ENCODE results near the gene HUWE1. TPM values are rescaled to one million over a fixed set of nuclear protein-coding genes. Genes with fewer than 3 reads are reported as not detected.

HUWE1 gene
- total and polyA plus RNA-seq, 2 experiments from 2014 or later: 61.2 to 225 TPM

DNA sequence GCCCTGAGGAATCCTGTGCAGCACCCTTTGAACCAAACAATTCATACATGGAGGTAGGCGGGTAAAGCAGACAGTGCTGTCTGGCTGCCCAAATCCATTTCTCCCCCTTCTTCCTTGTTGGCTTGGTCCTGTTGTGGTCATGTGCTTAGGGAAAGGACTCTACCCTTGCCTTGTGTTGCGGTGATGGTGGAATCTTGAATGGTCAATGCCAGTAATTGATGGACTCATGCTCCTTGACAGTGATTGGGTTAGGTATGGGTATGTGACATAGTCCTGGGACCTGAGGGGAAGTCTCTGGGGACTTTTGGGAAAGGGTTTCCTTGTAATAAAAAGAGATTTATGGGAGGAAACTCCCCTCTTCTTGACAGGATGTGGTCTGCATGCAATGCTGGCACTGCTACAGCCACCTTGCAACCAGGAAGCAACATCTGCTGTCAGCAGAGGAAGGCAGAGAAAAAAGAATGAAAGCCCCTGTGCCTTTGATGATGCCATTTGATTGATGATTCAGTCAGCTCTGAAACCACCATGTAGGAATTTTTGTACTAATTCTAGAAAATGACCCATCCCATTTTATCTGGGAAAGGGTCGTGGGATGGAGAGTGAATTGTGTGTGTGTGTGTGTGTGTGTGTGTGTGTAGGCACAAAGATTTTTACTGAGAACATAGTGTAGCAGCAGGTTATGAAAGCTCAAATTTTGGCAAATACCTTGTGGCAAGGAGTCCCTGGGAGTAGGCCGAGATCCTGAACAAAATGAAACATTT is 30.0 kb upstream of the HUWE1 start (continued):
- no peak for TF ChIP-seq STAT1 (IDR thresholded peaks at IDR 0.05; ENCODE audit: unreplicated experiment)
- no peak for TF ChIP-seq NANOG (IDR thresholded peaks at IDR 0.05; ENCODE audit: borderline replicate concordance)
- TF ChIP-seq JUNB (IDR thresholded peaks at IDR 0.05; ENCODE audit: unreplicated experiment): no peak
- TF ChIP-seq, protein P1, sequence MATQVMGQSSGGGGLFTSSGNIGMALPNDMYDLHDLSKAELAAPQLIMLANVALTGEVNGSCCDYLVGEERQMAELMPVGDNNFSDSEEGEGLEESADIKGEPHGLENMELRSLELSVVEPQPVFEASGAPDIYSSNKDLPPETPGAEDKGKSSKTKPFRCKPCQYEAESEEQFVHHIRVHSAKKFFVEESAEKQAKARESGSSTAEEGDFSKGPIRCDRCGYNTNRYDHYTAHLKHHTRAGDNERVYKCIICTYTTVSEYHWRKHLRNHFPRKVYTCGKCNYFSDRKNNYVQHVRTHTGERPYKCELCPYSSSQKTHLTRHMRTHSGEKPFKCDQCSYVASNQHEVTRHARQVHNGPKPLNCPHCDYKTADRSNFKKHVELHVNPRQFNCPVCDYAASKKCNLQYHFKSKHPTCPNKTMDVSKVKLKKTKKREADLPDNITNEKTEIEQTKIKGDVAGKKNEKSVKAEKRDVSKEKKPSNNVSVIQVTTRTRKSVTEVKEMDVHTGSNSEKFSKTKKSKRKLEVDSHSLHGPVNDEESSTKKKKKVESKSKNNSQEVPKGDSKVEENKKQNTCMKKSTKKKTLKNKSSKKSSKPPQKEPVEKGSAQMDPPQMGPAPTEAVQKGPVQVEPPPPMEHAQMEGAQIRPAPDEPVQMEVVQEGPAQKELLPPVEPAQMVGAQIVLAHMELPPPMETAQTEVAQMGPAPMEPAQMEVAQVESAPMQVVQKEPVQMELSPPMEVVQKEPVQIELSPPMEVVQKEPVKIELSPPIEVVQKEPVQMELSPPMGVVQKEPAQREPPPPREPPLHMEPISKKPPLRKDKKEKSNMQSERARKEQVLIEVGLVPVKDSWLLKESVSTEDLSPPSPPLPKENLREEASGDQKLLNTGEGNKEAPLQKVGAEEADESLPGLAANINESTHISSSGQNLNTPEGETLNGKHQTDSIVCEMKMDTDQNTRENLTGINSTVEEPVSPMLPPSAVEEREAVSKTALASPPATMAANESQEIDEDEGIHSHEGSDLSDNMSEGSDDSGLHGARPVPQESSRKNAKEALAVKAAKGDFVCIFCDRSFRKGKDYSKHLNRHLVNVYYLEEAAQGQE (IDR thresholded peaks at IDR 0.05; ENCODE audit: unreplicated experiment): no peak
- TF ChIP-seq EZH2phosphoT487 (IDR thresholded peaks at IDR 0.05; ENCODE audit: unreplicated experiment): no peak
- TF ChIP-seq, protein P2, sequence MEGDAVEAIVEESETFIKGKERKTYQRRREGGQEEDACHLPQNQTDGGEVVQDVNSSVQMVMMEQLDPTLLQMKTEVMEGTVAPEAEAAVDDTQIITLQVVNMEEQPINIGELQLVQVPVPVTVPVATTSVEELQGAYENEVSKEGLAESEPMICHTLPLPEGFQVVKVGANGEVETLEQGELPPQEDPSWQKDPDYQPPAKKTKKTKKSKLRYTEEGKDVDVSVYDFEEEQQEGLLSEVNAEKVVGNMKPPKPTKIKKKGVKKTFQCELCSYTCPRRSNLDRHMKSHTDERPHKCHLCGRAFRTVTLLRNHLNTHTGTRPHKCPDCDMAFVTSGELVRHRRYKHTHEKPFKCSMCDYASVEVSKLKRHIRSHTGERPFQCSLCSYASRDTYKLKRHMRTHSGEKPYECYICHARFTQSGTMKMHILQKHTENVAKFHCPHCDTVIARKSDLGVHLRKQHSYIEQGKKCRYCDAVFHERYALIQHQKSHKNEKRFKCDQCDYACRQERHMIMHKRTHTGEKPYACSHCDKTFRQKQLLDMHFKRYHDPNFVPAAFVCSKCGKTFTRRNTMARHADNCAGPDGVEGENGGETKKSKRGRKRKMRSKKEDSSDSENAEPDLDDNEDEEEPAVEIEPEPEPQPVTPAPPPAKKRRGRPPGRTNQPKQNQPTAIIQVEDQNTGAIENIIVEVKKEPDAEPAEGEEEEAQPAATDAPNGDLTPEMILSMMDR (conservative IDR thresholded peaks at IDR 0.05; ENCODE audit: low read depth in 2 of 2): no peak

DNA sequence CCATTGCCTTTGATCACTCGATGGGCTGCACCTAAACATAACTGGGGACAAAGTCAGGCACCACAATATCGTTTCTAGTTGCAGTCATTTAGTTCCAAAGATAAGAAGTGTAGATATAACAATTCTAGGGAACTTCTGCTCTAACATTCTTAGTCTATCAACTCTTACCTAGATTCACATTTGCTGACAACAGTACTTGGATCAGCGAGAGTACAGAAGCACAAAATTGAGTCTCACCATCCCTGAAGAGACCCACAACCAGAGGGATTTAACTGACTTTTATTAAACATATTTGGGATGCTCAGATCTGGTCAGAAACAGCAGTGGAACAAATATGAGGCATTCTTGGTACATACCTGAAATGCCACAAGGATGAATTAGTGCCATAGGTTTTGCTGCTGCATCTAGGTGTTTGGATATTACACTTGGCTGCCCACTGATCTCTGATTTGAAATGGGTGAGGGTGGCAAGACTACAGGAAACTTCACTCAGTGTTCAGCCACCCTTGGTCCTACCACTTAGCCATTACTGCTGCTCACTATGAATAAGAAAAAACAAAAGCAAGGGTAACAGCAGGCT is 28.9 kb upstream of the HUWE1 start:
- H3K9me2 ChIP-seq (ENCODE audit: insufficient read depth): no peaks in the 10 kb centered on the region
- DNase-seq (ENCODE audit: low spot score) (no peak), ATAC-seq (no peak)
- Mint-ChIP-seq H3K27me3 (ENCODE audit: insufficient read depth, low read depth, poor library complexity) (peaks cover 5% of the 10 kb centered on the region), H3K27ac (no peak overlapping the region), H3K9me3 (no peaks in the 10 kb centered on the region), H3K4me1 (peaks cover 20% of the 10 kb centered on the region), H3K4me3 (no peak overlapping the region), H3K36me3 (ENCODE audit: low read depth) (no peaks in the 10 kb centered on the region)
- no peak overlapping the region for H3K4me2 ChIP-seq
- no peaks in the 10 kb centered on the region for H3K4me1 ChIP-seq (ENCODE audit: insufficient read depth)
- no peaks in the 10 kb centered on the region for H3K79me2 ChIP-seq (replicated peaks; ENCODE audit: insufficient read depth)
- no peak overlapping the region for H3K27ac ChIP-seq (ENCODE audit: low read depth)
- H3K27me3 ChIP-seq (ENCODE audit: insufficient read depth): no peaks in the 10 kb centered on the region
- no peaks in the 10 kb centered on the region for H3K36me3 ChIP-seq (ENCODE audit: insufficient read depth)
- no peaks in the 10 kb centered on the region for H4K20me1 ChIP-seq (replicated peaks; ENCODE audit: insufficient read depth)
- H2AFZ ChIP-seq: no peak overlapping the region
- H3F3A ChIP-seq (replicated peaks; ENCODE audit: low read depth): no peaks in the 10 kb centered on the region
- H3K4me3 ChIP-seq: no peak overlapping the region
- TF ChIP-seq, protein P2 (conservative IDR thresholded peaks at IDR 0.05; ENCODE audit: low read depth in 2 of 2): no peak
- no peak for TF ChIP-seq EZH2phosphoT487 (IDR thresholded peaks at IDR 0.05; ENCODE audit: unreplicated experiment)
- TF ChIP-seq CREB1 (CRISPR knock-in tag; IDR thresholded peaks at IDR 0.05; ENCODE audit: low read depth): no peak
- no peak for TF ChIP-seq POLR2AphosphoS5 (IDR thresholded peaks at IDR 0.05; ENCODE audit: low read depth)
- no peak for TF ChIP-seq STAT1 (IDR thresholded peaks at IDR 0.05; ENCODE audit: unreplicated experiment)
- TF ChIP-seq, protein P3, sequence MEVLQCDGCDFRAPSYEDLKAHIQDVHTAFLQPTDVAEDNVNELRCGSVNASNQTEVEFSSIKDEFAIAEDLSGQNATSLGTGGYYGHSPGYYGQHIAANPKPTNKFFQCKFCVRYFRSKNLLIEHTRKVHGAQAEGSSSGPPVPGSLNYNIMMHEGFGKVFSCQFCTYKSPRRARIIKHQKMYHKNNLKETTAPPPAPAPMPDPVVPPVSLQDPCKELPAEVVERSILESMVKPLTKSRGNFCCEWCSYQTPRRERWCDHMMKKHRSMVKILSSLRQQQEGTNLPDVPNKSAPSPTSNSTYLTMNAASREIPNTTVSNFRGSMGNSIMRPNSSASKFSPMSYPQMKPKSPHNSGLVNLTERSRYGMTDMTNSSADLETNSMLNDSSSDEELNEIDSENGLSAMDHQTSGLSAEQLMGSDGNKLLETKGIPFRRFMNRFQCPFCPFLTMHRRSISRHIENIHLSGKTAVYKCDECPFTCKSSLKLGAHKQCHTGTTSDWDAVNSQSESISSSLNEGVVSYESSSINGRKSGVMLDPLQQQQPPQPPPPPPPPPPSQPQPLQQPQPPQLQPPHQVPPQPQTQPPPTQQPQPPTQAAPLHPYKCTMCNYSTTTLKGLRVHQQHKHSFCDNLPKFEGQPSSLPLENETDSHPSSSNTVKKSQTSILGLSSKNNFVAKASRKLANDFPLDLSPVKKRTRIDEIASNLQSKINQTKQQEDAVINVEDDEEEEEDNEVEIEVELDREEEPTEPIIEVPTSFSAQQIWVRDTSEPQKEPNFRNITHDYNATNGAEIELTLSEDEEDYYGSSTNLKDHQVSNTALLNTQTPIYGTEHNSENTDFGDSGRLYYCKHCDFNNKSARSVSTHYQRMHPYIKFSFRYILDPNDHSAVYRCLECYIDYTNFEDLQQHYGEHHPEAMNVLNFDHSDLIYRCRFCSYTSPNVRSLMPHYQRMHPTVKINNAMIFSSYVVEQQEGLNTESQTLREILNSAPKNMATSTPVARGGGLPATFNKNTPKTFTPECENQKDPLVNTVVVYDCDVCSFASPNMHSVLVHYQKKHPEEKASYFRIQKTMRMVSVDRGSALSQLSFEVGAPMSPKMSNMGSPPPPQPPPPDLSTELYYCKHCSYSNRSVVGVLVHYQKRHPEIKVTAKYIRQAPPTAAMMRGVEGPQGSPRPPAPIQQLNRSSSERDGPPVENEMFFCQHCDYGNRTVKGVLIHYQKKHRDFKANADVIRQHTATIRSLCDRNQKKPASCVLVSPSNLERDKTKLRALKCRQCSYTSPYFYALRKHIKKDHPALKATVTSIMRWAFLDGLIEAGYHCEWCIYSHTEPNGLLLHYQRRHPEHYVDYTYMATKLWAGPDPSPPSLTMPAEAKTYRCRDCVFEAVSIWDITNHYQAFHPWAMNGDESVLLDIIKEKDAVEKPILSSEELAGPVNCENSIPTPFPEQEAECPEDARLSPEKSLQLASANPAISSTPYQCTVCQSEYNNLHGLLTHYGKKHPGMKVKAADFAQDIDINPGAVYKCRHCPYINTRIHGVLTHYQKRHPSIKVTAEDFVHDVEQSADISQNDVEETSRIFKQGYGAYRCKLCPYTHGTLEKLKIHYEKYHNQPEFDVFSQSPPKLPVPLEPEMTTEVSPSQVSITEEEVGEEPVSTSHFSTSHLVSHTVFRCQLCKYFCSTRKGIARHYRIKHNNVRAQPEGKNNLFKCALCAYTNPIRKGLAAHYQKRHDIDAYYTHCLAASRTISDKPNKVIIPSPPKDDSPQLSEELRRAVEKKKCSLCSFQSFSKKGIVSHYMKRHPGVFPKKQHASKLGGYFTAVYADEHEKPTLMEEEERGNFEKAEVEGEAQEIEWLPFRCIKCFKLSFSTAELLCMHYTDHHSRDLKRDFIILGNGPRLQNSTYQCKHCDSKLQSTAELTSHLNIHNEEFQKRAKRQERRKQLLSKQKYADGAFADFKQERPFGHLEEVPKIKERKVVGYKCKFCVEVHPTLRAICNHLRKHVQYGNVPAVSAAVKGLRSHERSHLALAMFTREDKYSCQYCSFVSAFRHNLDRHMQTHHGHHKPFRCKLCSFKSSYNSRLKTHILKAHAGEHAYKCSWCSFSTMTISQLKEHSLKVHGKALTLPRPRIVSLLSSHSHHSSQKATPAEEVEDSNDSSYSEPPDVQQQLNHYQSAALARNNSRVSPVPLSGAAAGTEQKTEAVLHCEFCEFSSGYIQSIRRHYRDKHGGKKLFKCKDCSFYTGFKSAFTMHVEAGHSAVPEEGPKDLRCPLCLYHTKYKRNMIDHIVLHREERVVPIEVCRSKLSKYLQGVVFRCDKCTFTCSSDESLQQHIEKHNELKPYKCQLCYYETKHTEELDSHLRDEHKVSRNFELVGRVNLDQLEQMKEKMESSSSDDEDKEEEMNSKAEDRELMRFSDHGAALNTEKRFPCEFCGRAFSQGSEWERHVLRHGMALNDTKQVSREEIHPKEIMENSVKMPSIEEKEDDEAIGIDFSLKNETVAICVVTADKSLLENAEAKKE (CRISPR knock-in tag; IDR thresholded peaks at IDR 0.05): no peak

Measured in GM23338 (cell line).